Skeletal muscle cell (primary cell): ENCODE data around the gene FERD3L.

ENCODE experiments used
- DNase-seq: peaks from one replicate; pipeline ENCODE4 v3.0.0-alpha.2; 2010; ENCODE audit warnings: low read depth
- H3K4me3 ChIP-seq: 2 replicates; pipeline ENCODE4 v1.5.1; 2011; ENCODE audit warnings: low read depth, mild to moderate bottlenecking, control low read depth, low read length, moderate library complexity

FERD3L gene

GRCh38 chr7:19117870-19118608 is 27.2 kb downstream of the FERD3L start:
- DNase-seq, result no peak
- H3K4me3 ChIP-seq, result peak overlapping the region; percentile 98

DNA sequence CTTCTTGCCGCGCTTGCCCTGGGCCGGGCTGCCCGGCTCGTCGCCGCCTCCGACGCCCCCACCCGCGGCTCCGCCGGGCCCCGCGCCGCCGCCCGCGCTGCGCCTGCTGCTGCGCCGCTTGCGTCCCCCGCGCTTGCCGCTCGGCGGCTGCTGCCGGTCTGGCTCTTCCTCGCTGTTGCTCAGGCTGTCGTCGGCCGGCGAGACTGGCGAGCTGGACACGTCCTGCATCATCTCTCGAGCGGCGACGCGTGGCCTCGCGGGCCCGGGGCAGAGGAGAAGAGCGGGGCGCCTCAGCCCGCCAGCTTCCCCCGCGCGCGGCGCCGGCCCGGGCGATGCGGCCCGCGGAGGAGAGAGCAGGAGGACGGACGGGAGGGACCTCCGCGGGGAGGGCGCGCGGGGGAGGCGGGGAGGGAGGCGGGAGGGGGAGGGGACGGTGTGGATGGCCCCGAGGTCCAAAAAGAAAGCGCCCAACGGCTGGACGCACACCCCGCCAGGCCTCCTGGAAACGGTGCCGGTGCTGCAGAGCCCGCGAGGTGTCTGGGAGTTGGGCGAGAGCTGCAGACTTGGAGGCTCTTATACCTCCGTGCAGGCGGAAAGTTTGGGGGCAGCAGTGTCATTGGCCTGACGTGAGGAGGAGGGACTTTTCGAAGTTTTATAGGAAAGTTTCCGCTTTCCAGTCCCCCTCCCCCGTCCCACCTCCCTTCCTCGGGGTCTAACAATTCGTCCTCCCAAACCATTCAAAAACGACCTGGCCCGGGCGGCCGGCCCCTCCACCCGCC is 27.9 kb downstream of the FERD3L start, which contains the start of gene TWIST1:
Gene TWIST1 (minus strand): TSS at position 546 of the 779 bp plus-strand sequence. CDS start 315 bp downstream, at position 231.
- peak; percentile 90 for DNase-seq
- peak within 1 kb of the TSS; percentile 98 for H3K4me3 ChIP-seq

DNA sequence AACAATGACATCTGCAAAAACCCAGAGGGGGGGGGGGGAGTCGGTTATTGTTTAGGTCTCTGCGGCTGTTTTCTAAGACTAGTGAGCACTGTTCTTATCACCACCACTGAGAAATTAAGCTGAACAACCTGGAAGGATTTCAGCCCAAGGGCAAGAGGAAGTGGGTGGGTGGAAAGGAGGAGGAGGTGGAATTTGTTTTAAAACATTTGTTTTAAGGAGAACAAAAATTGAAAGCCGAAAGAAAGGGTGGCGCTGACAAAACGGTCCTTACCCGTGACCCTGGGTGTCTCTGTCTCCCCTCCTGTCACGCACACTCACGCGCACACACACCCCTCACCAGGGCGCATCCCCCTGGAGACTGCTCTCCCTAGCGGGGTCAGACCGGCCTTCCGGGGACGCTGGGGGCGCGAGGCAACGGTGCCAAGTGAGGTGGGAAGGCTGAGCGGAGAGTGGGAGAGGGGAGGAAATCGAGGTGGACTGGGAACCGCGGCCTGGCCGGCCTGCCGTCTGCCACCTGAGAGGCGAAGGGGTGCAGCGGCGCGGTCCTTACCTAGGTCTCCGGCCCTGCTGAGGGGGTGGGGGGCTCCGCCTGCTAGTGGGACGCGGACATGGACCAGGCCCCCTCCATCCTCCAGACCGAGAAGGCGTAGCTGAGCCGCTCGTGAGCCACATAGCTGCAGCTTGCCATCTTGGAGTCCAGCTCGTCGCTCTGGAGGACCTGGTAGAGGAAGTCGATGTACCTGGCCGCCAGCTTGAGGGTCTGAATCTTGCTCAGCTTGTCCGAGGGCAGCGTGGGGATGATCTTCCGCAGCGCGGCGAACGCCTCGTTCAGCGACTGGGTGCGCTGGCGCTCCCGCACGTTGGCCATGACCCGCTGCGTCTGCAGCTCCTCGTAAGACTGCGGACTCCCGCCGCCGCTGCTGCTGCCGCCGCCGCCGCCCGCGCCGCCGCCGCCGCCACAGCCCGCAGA is 28.8 kb downstream of the FERD3L start:
- DNase-seq, result no peak
- H3K4me3 ChIP-seq, result peak overlapping the region; percentile 98

DNA sequence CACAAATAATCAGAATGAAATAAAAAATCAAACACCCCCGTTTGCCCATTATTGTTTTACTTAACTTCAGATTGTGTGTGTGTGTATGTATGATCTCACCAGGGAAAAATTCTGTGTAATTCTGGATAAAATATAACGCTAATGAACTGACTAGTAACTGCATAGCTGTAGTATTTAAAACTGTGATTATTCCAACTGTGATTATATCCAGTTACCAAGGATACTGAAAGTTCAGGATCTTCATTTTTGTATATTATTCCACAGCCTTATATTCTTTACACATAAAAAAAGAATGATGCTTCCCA is 30.7 kb downstream of the FERD3L start:
- no peak for DNase-seq
- peak overlapping the region; percentile 98 for H3K4me3 ChIP-seq

DNA sequence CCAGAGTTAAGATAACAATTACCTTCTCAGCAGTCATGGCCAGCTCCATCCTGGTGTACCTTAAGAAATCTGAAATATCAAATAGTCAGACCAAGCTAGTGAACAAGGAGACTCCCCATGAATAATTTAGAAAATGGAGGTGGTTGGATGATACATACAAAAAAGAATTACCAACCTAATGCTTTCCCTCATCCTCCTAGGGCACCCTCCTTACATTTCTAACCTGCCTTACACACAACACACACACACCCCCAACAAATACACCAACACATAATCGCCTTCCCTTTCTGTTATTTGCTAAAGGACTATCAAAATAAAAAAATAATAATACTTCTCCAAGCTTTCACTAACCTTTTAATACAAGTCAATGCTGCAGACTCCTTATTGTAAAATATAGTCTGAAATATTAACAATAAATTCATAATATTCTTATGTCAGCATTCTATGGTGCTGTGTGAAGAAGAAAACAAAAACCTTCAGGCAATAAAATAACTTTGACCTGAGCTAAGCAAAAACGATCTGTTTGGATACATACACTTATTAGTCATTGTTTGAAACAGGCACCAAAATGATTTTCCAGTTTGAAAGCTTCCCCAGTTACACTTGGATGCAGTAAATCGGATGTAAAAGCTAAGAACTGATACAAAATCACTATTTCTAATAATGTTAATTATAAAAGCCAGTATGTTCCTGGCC is 31.2 kb downstream of the FERD3L start:
- peak overlapping the region; percentile 98 for H3K4me3 ChIP-seq
- DNase-seq, result no peak

DNA sequence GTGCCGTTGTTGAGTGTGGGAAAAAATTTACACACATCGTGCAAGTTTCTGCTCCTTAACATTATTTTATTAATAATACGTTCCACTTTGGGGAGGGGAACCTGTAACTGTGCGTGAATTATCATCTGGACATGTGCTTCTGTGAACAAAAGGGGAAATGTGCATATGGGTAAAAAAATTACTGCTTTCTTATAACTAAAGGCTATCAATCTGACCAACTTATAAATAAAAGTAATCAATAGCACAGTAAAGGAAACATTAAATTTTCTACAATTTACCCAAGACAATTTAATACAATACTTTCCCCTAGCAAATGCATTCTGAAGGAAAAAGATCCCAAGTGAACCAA is 32.2 kb downstream of the FERD3L start:
- peak overlapping the region; percentile 7 for H3K4me3 ChIP-seq

DNA sequence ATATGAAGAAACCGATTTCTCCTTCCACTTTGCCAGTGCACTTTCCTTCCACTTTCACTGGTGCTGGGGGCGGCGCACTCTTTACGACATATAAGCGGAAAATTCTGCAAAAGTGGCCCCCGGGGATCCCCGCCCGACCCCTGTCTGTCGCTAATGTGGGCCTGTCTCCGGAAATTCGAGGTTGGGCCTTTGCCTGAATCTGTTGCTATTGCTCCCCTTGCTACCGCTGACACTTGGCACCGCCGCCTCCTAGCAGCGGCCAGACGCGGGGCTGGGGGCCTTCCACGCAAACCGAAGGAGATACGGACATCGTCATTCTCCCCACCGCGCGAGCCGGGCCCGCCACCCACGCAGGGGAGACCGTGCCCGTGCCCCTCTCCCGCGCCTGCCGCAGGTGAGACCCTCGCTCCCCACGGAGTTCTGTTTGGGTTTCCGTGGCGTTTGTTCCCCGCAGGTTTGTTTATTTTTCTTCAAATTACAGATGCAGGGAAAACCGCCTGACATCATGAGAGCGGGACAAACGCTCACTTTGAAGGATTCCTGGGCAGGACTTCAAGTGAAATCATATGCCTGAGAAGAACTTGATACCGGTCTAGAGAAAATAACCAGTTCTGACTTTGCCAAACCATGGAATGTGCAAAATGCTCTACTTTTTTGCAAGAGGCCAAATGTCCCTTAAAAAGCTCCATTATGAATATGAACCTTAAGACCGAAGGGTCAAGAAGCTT is 32.8 kb downstream of the FERD3L start:
- no peak for DNase-seq
- H3K4me3 ChIP-seq, result peak overlapping the region; percentile 21

More for the DNA sequence above, 32.2 kb downstream of the FERD3L start:
- DNase-seq, result no peak

- DNase-seq, result no peak
- H3K4me3 ChIP-seq, result peak overlapping the region; percentile 21
Measured at GRCh38 chr7:19111474-19112273, 33.5 kb downstream of the FERD3L start.

GRCh38 chr7:19110776-19111175 is 34.4 kb downstream of the FERD3L start:
- no peak overlapping the region for H3K4me3 ChIP-seq

DNA sequence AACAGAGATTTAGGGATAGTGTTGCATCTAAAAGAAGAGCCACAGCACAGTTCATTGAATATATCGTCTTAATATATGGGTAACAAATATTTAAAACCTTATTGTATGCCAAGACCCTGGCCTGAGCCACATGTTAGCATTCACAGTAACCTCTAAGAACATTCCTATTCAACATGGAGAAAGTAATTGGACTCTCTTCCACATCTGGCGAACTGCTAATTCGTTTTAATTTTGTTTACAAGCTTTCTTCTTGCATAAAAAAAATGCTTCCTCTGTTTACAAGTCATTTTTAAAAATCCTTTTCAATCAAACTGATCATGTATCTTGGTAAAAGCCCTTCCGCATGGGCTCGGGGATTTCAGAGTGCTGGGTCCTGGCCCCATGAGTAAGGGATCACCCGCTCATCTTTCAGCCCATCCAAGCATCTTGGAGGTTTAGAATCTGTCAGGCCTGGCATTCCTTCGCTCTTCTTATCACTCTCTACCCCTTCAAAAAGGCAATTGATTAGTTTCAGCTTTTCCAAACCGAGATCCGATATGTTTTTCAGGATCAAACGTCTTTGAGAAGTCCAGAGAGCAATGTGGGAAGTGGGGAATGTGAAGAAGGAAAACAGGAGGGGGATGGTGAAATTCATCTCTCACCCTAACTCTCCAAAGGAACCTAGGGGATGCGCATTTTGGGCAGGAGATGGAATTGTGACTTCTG is 35.0 kb downstream of the FERD3L start:
- no peak overlapping the region for H3K4me3 ChIP-seq
- no peak for DNase-seq

More at GRCh38 chr7:19110776-19111175, 34.4 kb downstream of the FERD3L start:
- DNase-seq, result no peak

DNA sequence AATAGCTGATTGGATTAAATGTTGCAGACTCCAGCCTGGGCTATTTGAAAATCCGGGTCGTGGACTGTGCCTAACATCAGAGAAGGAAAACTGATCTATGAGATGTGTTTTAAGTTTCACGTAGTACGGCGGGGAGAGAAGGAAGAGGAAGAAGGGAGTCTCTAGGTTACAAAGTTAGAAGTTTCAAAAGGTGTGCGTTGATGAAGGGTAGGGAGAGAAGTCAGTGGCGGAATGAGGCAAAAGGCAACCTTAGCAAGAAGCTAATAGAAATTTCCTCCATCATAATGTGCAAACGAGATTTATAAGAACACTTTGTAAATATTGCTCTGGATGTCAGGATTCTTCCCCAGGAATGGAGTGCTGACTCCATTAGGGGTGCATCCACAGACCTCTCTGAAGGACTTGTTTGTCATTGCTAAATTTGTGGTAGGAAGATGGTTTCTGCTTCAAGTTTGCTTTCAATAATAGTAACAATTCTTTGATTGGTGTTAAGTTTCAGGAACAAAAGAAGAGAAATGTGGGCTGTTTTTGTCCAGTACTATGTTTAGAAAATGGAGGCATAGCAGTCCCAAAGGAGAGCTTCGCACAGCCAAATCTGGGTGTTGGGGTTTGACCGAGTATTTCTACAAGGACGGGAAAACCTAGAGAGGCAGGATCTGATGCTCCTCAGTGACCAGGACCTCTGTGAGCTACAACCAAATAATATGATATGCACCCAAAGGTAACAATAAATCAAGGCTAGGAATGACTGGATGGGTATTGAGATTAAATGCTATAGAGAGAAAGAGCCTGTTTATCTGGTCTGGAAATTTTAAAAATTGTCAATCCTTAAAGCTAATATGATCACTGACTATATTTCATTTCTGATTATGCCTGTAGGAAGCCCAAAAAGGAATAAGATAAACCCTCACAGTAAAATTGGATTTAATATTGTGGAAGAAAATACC is 35.9 kb downstream of the FERD3L start:
- H3K4me3 ChIP-seq, result no peak overlapping the region
- DNase-seq, result no peak

DNA sequence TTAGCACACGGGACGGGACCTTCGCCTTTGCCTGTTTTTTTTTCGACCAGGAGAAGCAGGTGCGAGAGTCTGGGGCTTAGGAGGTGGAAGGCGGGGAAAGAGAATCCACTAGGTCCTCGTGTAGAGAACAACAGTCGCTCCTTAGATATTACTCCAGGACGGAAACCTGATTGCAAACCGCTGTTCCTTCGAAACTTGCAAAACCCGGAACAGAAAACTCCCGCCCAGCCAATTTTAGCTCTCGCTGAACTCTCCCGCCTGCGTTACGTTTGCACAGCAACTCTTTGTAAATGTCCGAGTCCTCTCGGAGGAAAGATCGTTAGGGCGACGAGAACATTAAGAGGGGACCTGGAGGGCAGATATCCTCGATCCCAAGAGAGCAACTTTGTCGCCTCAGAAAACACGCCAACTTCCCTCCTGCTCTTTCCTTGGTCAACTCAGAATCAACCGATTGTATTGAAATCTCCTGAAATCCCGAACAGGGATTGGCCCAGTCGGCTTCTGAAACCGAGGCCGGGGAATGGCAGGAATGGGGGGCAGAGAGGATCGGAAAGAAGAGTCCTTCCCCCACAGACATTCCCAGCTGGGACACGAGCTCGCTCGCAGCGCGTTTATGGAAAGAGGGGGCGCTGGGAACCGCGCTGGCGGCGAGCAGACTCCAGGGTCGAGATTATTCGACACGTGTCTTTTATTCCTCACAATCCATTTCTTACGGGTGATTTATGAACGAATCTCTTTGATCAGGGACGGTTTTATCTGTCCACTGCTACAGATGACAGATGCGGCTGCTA is 37.7 kb downstream of the FERD3L start:
- DNase-seq, result no peak
- peak overlapping the region; percentile 54 for H3K4me3 ChIP-seq

DNA sequence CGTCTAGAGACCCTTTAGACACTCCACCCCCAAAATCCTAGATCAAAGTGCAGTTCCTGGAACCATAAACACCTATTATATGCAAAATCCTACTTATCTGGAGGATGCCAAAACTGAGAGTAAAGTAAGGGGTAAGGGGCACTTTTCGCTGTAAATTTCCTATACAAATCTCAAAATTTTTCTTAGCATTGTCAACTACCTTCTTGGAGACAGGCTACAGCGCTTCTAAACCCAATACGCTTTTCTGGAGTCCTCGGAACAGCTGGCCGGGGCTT is 38.2 kb downstream of the FERD3L start:
- DNase-seq, result no peak
- H3K4me3 ChIP-seq, result peak overlapping the region; percentile 54

- no peak for DNase-seq
- peak overlapping the region; percentile 54 for H3K4me3 ChIP-seq
Measured at GRCh38 chr7:19106241-19107080, 38.8 kb downstream of the FERD3L start.

DNA sequence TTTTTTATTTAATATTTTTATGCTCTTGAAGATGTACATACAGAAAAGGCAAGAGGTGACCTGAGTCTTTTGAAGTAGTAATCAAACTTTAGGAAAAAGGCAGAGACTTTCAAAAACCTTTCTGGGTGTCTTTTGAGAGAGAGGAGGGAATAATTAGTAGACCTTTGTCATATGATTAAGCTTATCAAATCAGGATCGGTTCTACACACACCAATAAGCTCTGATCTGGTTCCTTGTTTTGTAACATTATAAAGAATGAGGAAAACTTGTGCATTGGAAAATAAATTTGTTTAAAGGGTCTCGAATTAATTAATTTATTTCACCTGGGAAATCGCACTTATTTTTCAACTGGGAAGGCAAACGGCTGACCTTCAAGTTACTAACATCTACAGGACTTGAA is 39.7 kb downstream of the FERD3L start:
- no peak for DNase-seq
- H3K4me3 ChIP-seq, result no peak overlapping the region
